Fibroblast of lung (primary cell): ENCODE results near the gene KIAA1328.
"Not testable (repeated sequence)": the region's sequence is repeated elsewhere in the genome, so short reads cannot be mapped to it uniquely, and the experiment has no call there.

ENCODE experiments used
- CTCF ChIP-seq, 2 donors: IDR thresholded peaks in 1 of 2; conservative IDR thresholded peaks in 1 of 2; 1 replicate in 1 of 2; 2 replicates in 1 of 2; pipeline ENCODE4 v1.5.1; 2011 to 2012; ENCODE audit warnings: low read length in 2 of 2, control low read depth in 1 of 2, inconsistent platforms in 1 of 2, low read depth in 1 of 2, mild to moderate bottlenecking in 1 of 2
- EZH2 ChIP-seq: IDR thresholded peaks from 2 replicates; pipeline ENCODE4 v1.5.1; 2012; ENCODE audit warnings: low read length, control low read depth, mild to moderate bottlenecking; ENCODE audit errors: missing control alignments

DNA sequence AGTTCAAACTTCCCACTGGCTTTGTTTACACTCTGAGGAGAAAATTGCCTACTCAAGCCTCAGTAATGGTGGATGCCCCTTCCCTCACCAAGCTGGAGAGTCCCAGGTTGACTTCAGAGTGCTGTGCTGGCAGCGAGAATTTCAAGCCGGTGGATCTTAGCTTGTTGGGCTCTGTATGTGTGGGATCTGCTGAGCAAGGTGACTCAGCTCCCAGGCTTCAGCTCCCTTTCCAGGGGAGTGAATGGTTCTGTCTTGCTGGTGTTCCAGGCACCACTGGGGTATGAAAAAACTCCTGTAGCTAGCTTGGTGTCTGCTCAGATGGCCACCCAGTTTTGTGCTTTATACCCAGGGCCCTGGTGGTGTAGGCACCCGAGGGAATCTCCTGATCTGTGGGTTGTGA lies 50.9 kb downstream of the KIAA1328 start:
- TF ChIP-seq CTCF (conservative IDR thresholded peaks at IDR 0.05 in 1 of 2, IDR thresholded peaks at IDR 0.05 in 1 of 2; ENCODE audit: low read depth in 1 of 2, low read length in 2 of 2); EZH2: not testable (repeated sequence)
